Gastroesophageal sphincter (tissue), 4 donors: ENCODE results near the gene PSMG1. TPM values are rescaled to one million over a fixed set of nuclear protein-coding genes. Genes with fewer than 3 reads are reported as not detected.
A peak's percentile ranks its signal among the peaks of the same experiment; 100 is the strongest.

Source experiments
- ATAC-seq: fragments of 150-250 bp; one replicate; pipeline ENCODE4 v1.9.1; 2016; ENCODE audit warnings: mild to moderate bottlenecking, moderate library complexity
- H3K27ac ChIP-seq, 4 donors: fragments of 200-600 bp; sonication (generic) in 3 of 4; 1 replicate in 3 of 4; 2 replicates in 1 of 4; pipeline ENCODE4 v1.5.1; 2016 to 2019
- H3K27me3 ChIP-seq: fragments of 200-600 bp; sonication (generic); one replicate; pipeline ENCODE4 v1.5.1; 2019
- H3K36me3 ChIP-seq, 2 donors: fragments of 200-600 bp; sonication (generic); one replicate each; pipeline ENCODE4 v1.5.1; 2019; ENCODE audit warnings: control low read depth in 1 of 2
- H3K4me1 ChIP-seq, 3 donors: fragments of 200-600 bp; sonication (generic); 1 replicate in 2 of 3; 2 replicates in 1 of 3; pipeline ENCODE4 v1.5.1; 2016 to 2019; ENCODE audit warnings: control low read depth in 2 of 3
- H3K4me3 ChIP-seq, 2 donors: fragments of 200-600 bp; sonication (generic); one replicate each; pipeline ENCODE4 v1.5.1; 2019; ENCODE audit warnings: mild to moderate bottlenecking in 1 of 2, moderate library complexity in 1 of 2
- H3K9me3 ChIP-seq, 3 donors: fragments of 200-600 bp; sonication (generic); one replicate each; pipeline ENCODE4 v1.5.1; 2017 to 2019; ENCODE audit warnings: control low read depth in 2 of 3
- EP300 ChIP-seq: sonication (generic); formaldehyde crosslinking; IDR thresholded peaks from one replicate; pipeline ENCODE4 v1.6.1; 2017; ENCODE audit warnings: antibody characterized with exemption, mild to moderate bottlenecking
- POLR2A ChIP-seq, 2 donors: fragments of 450-650 bp; IDR thresholded peaks; one replicate each; pipeline ENCODE4 v1.6.1; 2017; ENCODE audit warnings: antibody characterized with exemption in 2 of 2, mild to moderate bottlenecking in 2 of 2, moderate library complexity in 1 of 2
- POLR2AphosphoS5 ChIP-seq: sonication (generic); formaldehyde crosslinking; IDR thresholded peaks from one replicate; pipeline ENCODE4 v1.6.1; 2017; ENCODE audit warnings: antibody characterized with exemption
- WGBS, 2 donors: methylation state at CpG; one replicate each; pipeline ENCODE4 v1.1.5; 2018; ENCODE audit warnings: low coverage in 1 of 2; 5-methylcytosine and 5-hydroxymethylcytosine counted together
- total RNA-seq, 4 donors: library from RNA; depleted of rRNA; stranded (reverse); fragments of >200 nt; gene quantifications; one replicate each; pipeline ENCODE4 v1.1.0, GENCODE V29; 2016
- TF ChIP-seq, protein P1 (sequence below), 4 experiments: fragments of 200-600 bp in 2 of 4; fragments of 450-650 bp in 2 of 4; sonication (generic) in 1 of 4; IDR thresholded peaks; one replicate each; pipeline ENCODE4 v1.5.1; 2017 to 2019; ENCODE audit warnings: antibody characterized with exemption in 4 of 4, mild to moderate bottlenecking in 2 of 4, moderate library complexity in 2 of 4

PSMG1 gene
- total RNA-seq, 4 donors from 2014 or later = 19.0 to 33.7 (median 30.4) TPM

DNA sequence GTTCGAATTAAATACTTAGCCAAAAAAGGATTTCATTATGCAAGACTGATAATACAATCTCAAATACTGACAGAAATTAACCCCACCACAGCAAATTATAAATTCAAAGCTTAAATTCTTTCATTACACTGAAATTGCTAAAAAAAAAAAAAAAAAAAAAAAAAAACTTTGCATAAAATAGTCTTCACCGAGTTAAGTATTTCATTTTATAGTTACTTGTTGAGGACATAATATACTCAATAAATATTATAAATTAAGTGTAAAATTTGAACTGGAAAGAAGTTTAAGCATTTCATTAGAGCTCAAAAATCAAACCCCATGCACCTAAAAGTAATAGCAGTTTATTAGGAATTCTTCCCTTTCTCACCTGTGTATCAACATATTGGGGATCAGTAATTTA lies 1.9 kb upstream of the PSMG1 start:
- ATAC-seq = no peak
- Histone ChIP-seq H3K27me3 (no peaks in the 10 kb centered on the region), H3K36me3 (no peaks in the 10 kb centered on the region), H3K9me3 (no peaks in the 10 kb centered on the region), H3K4me3 (no peak overlapping the region), H3K27ac (no peak overlapping the region), H3K4me1 (peaks cover 0 to 34% (median 7%) of the 10 kb centered on the region in 3 donors)
- 78 to 86% methylated on average over 2 of the region's 2 CpGs for WGBS, 2 donors
- TF ChIP-seq EP300 (no peak), POLR2AphosphoS5 (no peak), POLR2A (IDR thresholded peaks at IDR 0.05) (no peak)
- TF ChIP-seq, protein P1, sequence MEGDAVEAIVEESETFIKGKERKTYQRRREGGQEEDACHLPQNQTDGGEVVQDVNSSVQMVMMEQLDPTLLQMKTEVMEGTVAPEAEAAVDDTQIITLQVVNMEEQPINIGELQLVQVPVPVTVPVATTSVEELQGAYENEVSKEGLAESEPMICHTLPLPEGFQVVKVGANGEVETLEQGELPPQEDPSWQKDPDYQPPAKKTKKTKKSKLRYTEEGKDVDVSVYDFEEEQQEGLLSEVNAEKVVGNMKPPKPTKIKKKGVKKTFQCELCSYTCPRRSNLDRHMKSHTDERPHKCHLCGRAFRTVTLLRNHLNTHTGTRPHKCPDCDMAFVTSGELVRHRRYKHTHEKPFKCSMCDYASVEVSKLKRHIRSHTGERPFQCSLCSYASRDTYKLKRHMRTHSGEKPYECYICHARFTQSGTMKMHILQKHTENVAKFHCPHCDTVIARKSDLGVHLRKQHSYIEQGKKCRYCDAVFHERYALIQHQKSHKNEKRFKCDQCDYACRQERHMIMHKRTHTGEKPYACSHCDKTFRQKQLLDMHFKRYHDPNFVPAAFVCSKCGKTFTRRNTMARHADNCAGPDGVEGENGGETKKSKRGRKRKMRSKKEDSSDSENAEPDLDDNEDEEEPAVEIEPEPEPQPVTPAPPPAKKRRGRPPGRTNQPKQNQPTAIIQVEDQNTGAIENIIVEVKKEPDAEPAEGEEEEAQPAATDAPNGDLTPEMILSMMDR (IDR thresholded peaks at IDR 0.05) = no peak

DNA sequence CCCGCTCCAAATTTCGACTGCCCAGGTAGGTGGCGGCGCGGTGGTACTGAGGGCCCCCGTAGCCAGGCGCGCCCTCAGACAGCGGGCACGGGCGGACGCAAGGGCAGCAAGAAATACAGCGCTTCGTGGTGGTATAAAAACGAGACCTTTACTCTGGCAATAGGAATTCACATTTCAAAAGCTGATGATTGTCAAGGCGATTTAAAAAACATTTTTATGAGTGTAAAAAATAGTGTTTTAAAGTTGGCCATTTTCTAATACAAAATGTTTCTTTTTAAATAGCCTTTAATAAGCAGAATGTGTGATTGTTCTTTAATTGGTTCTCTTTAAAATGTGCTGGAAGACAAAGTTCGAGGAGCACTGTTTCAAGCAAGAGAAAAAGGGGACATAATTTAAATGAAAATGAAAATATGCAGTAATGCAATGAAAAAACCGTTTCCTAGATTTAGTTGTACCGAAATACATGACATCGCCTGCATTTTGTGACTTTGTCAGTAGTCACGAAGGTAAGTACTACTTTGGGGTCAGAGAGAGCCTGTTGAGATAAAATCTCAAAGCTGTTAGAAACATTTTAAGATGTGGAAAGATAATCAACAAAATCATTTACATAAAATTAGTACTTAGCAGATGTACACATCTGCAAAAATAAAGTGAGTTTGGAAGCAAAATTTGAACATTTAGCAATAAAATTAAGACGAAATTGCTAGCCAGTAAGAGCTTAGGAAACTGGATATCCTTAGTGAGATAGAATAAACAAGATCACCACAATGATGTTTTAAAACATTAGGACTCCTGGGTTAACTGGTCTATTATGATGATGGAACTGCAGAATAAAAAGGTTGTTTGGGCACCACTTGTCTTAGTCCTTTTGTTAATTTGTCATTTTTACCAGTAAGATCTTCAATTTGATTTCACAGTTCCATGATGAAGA lies 1.1 kb upstream of the PSMG1 start:
- Histone ChIP-seq H3K36me3 (peaks cover 0 to 8% of the 10 kb centered on the region in 2 donors), H3K27me3 (no peaks in the 10 kb centered on the region)
- ATAC-seq = no peak

DNA sequence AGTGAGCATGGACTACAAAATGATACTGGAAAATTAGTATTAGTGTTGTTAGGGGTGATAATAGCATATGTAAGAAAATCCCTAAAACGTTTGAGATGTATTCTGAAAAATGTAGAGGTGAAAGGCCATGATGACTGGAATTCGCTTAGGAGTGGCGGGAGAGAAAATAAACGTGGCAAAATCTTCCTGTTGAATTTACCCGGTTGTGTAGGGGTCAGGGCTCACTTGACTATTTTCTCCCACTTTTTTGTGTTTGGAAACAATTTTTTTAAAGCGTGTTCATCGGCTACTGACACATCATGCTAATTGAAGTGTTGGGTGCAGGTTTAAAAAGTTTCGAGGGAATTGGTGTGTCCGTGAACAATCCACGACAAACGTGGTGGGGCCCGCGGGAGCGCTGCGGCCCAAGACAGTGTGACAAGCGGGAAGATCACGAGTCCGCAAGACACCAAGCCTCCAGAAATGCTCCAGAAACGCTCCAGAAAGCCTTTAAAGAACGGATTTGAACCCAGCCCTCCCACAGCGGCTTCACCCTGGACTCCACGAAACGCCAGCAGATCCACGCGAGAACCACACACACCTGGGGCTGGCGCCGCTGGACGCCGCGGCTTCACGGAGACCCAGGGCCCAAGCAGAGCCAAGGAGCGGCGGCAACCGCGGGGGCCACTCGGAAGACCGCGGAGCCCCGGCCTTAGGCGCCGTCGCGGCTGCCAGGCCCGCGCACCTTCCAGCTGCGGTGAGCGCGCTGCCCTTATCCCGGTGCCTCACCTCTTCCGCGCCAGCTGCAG lies 573 bp downstream of the PSMG1 start:
- no peaks in the 10 kb centered on the region for H3K27me3 ChIP-seq
- TF ChIP-seq, protein P1 (IDR thresholded peaks at IDR 0.05) = no peak
- TF ChIP-seq POLR2A (IDR thresholded peaks at IDR 0.05) (no peak), POLR2AphosphoS5 (no peak), EP300 (no peak)
- H3K9me3 ChIP-seq = no peaks in the 10 kb centered on the region
- 3 to 10% methylated on average over 7 to 24 of the region's 51 CpGs for WGBS, 2 donors
- peak overlapping the region; percentile 76 to 85 for H3K4me3 ChIP-seq
- peaks cover 0 to 34% (median 7%) of the 10 kb centered on the region in 3 donors for H3K4me1 ChIP-seq
- H3K27ac ChIP-seq = peak overlapping the region; percentile 54 to 95 (median 91)
- ATAC-seq = peak; percentile 1
- H3K36me3 ChIP-seq = peaks cover 0 to 19% of the 10 kb centered on the region in 2 donors

More for the DNA sequence above, 1.1 kb upstream of the PSMG1 start:
- 5 to 17% methylated on average over 6 to 17 of the region's 22 CpGs for WGBS, 2 donors
- Histone ChIP-seq H3K27ac (peak overlapping the region; percentile 34 to 95 (median 91)), H3K4me1 (peaks cover 0 to 34% (median 7%) of the 10 kb centered on the region in 3 donors), H3K9me3 (no peaks in the 10 kb centered on the region), H3K4me3 (peak overlapping the region; percentile 76 to 85)
- TF ChIP-seq, protein P1 (IDR thresholded peaks at IDR 0.05) = no peak
- TF ChIP-seq EP300 (no peak), POLR2A (IDR thresholded peaks at IDR 0.05) (no peak), POLR2AphosphoS5 (no peak)

DNA sequence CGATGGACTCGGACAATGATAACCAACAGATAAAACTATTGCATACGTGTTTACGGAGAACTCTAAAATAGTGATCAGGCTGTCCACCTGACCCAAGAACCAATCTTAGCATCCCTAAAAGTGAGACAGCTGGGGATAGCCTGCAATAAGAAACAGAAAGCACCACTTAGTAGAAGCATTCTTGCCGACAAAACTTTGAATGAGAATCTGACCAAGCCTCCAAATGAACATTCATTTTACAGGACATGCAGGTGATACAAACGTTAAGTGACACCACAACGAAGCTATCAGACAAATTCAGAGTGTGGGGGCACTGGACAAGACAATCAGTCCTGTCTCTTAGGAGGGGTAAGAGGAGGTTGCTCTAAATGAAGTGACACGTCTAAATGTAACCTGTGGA lies 1.2 kb downstream of the PSMG1 start:
- peaks cover 0 to 24% of the 10 kb centered on the region in 2 donors for H3K36me3 ChIP-seq
- 56 to 72% methylated on average over 6 to 8 of the region's 8 CpGs for WGBS, 2 donors
- no peak for ATAC-seq
- H3K27me3 ChIP-seq = no peaks in the 10 kb centered on the region
- H3K9me3 ChIP-seq = no peaks in the 10 kb centered on the region
- H3K4me3 ChIP-seq = peak overlapping the region; percentile 76 to 85
- H3K27ac ChIP-seq = no peak overlapping the region
- TF ChIP-seq, protein P1 (IDR thresholded peaks at IDR 0.05) = no peak
- no peak for TF ChIP-seq EP300
- no peak for TF ChIP-seq POLR2A (IDR thresholded peaks at IDR 0.05)
- no peak for TF ChIP-seq POLR2AphosphoS5
- H3K4me1 ChIP-seq = peaks cover 0 to 31% (median 7%) of the 10 kb centered on the region in 3 donors
